Trophoblast cell (in vitro differentiated cells and primary cell): ENCODE measurements around the gene PBRM1.

Source experiments
- DNase-seq, 2 donors: peaks; one replicate each; pipeline ENCODE4 v3.0.0-alpha.2; 2016
- H2AFZ ChIP-seq: 2 replicates; pipeline ENCODE4 v1.6.1; 2013; ENCODE audit warnings: low read length, moderate library complexity, mild to moderate bottlenecking; ENCODE audit not compliant: insufficient read depth, poor library complexity
- H2AK5ac ChIP-seq: 2 replicates; pipeline ENCODE4 v1.6.1; 2013; ENCODE audit warnings: mild to moderate bottlenecking, low read length
- H2BK120ac ChIP-seq: 2 replicates; pipeline ENCODE4 v1.6.1; 2013; ENCODE audit warnings: low read length, mild to moderate bottlenecking, moderate library complexity; ENCODE audit not compliant: insufficient read depth, poor library complexity
- H2BK12ac ChIP-seq: 2 replicates; pipeline ENCODE4 v1.6.1; 2013; ENCODE audit warnings: mild to moderate bottlenecking, low read length, moderate library complexity
- H2BK5ac ChIP-seq: 2 replicates; pipeline ENCODE4 v1.6.1; 2013; ENCODE audit warnings: low read length, low read depth, moderate library complexity, mild to moderate bottlenecking; ENCODE audit not compliant: poor library complexity
- H3K14ac ChIP-seq: 2 replicates; pipeline ENCODE4 v1.6.1; 2013; ENCODE audit warnings: mild to moderate bottlenecking, low read length
- H3K18ac ChIP-seq: 2 replicates; pipeline ENCODE4 v1.6.1; 2013; ENCODE audit warnings: mild to moderate bottlenecking, low read length
- H3K23ac ChIP-seq: 2 replicates; pipeline ENCODE4 v1.6.1; 2013; ENCODE audit warnings: low read length
- H3K27ac ChIP-seq: 2 replicates; pipeline ENCODE4 v1.5.1; 2013; ENCODE audit warnings: low read depth, mild to moderate bottlenecking, inconsistent platforms, low read length, moderate library complexity
- H3K27me3 ChIP-seq: 2 replicates; pipeline ENCODE4 v1.6.1; 2013; ENCODE audit warnings: inconsistent platforms, mild to moderate bottlenecking, low read length, moderate library complexity; ENCODE audit not compliant: insufficient read depth
- H3K36me3 ChIP-seq, 2 experiments: 1 replicate in 1 of 2; 2 replicates in 1 of 2; pipeline ENCODE4 v1.6.1; 2013; ENCODE audit warnings: low read length in 2 of 2, mild to moderate bottlenecking in 2 of 2, moderate library complexity in 1 of 2; ENCODE audit not compliant: insufficient read depth in 2 of 2, control insufficient read depth in 1 of 2
- H3K4ac ChIP-seq: 2 replicates; pipeline ENCODE4 v1.6.1; 2013; ENCODE audit warnings: low read depth, mild to moderate bottlenecking, low read length, moderate library complexity
- H3K4me1 ChIP-seq, 2 experiments: 1 replicate in 1 of 2; 2 replicates in 1 of 2; pipeline ENCODE4 v1.6.1; 2013; ENCODE audit warnings: low read length in 2 of 2, mild to moderate bottlenecking in 2 of 2, moderate library complexity in 1 of 2; ENCODE audit not compliant: insufficient read depth in 2 of 2, control insufficient read depth in 1 of 2
- H3K4me2 ChIP-seq: 2 replicates; pipeline ENCODE4 v1.6.1; 2013; ENCODE audit warnings: inconsistent platforms, mild to moderate bottlenecking, low read length, moderate library complexity
- H3K4me3 ChIP-seq: 2 replicates; pipeline ENCODE4 v1.5.1; 2013; ENCODE audit warnings: mild to moderate bottlenecking, low read depth, low read length, inconsistent platforms
- H3K79me1 ChIP-seq: one replicate; pipeline ENCODE4 v1.6.1; 2013; ENCODE audit warnings: low read length
- H3K79me2 ChIP-seq: 2 replicates; pipeline ENCODE4 v1.6.1; 2013; ENCODE audit warnings: low read length, mild to moderate bottlenecking; ENCODE audit not compliant: control insufficient read depth, insufficient read depth, poor library complexity
- H3K9ac ChIP-seq: 2 replicates; pipeline ENCODE4 v1.6.1; 2013; ENCODE audit warnings: mild to moderate bottlenecking, low read length
- H3K9me3 ChIP-seq: 2 replicates; pipeline ENCODE4 v1.6.1; 2013; ENCODE audit warnings: low read depth, mild to moderate bottlenecking, control low read depth, inconsistent platforms, low read length; ENCODE audit not compliant: insufficient read depth
- H4K12ac ChIP-seq: 2 replicates; pipeline ENCODE4 v1.6.1; 2013; ENCODE audit warnings: low read depth, mild to moderate bottlenecking, low read length, moderate library complexity
- H4K8ac ChIP-seq: 2 replicates; pipeline ENCODE4 v1.6.1; 2013; ENCODE audit warnings: low read depth, mild to moderate bottlenecking, low read length, moderate library complexity
- H4K91ac ChIP-seq: one replicate; pipeline ENCODE4 v1.6.1; 2013; ENCODE audit warnings: low read depth, mild to moderate bottlenecking, low read length, moderate library complexity
- WGBS: extraction: QIAGEN DNeasy Blood & Tissue Kit; methylation state at CpG from one replicate; pipeline ENCODE4 v1.1.7; 2013; ENCODE audit warnings: missing lambda C conversion rate; ENCODE audit not compliant: insufficient read length, insufficient coverage; ENCODE audit errors: extremely low coverage; 5-methylcytosine and 5-hydroxymethylcytosine counted together

PBRM1 gene

DNA sequence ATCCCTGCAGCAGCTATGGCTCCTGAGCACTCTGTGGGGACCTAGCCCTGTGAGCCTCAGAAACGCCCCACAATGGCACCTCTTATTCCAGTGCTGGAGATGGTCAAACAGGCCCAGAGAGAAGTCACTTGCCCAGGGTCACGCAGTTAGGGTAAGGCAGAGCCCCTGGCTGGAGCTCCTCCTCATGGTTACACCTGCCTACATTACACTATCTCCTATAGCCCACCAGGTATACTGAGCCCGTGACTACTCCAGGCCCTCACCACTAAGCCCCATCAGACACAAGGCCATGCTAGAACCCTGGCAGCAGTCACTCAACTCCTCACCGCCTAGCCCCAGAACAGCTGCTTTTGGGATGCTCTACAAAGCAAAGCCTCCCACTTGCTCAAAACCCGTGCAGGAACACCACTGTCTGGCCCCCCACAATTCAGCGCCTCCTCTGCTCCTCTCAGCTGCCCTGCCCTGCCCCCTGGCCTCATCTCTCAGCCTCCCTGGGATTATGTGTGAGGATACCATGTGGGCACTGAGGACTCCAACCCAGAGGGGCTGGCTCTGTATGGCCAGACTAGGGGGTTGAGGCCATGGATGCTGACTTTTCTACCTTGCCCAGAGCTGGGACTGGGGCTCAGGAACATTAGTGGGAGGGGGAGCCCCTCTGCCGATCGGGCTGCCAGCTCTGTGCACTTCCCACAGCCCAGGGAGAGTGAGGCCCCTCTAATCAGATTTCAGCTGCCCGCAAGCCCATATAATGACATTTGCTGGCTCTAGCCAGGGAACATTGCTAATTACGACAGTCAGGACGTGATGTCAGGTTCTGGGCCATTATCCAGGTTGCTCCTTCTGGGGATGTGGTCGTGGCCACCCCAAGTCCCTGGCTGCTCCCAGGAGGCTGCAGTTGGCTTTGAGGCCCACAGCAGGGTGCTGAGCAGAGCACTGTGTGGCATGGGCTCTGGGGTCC lies 156.1 kb downstream of the PBRM1 start:
- WGBS, result no CpG with 5 or more reads among the region's 12 CpGs
- no peak for DNase-seq

DNA sequence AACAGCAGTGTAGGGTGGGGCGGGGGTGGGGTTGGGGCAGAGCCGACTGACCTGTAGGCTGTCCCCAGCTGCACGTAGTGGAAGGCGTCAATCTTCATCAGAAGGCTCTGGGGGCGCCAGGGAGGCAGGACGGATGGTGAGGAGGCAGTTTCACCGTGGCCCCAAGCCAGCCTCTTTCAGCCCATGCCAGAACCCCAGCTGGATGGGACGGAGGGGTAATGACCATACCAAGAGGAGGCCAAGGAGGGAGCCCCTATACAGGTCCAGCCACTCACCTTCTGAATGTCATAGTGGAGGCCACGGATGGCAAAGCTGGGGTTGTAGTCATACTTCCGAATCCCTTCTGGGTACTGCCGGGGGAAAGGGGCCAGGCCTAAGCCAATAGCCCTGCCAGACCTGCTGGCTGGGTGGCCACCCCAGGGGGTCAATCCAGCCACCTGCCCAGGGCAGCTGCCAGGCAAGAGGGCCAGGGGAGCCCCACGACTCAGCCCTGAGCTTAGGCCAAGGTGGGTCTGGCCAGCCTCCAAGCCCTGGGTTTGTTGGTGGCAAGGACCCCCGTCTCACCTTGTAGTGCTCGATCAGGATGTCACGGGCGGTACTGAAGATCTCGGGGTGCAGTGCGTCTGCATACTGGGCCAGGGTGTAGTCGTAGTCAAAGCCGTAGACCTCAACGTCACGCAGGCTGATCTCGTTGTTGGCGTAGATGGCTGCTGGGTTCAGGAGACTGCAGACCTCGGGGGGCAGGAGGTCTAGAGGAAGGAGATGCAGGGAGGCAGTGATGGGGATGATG lies 156.9 kb downstream of the PBRM1 start:
- no peak overlapping the region for H3K4me3 ChIP-seq
- H3K9ac ChIP-seq, result no peak overlapping the region
- peaks cover 33% of the 10 kb centered on the region for H3K79me1 ChIP-seq
- no peak overlapping the region for H4K8ac ChIP-seq
- DNase-seq, result no peak
- no peaks in the 10 kb centered on the region for H3K27me3 ChIP-seq
- no CpG with 5 or more reads among the region's 25 CpGs for WGBS
- no peak overlapping the region for H3K4me2 ChIP-seq
- H3K14ac ChIP-seq, result no peak overlapping the region
- peaks cover 64 to 67% of the 10 kb centered on the region in 2 experiments for H3K4me1 ChIP-seq
- no peak overlapping the region for H2AK5ac ChIP-seq
- H3K18ac ChIP-seq, result peak overlapping the region; percentile 5
- H2BK12ac ChIP-seq, result no peak overlapping the region
- peaks cover 48 to 50% of the 10 kb centered on the region in 2 experiments for H3K36me3 ChIP-seq
- H2AFZ ChIP-seq, result no peak overlapping the region
- no peak overlapping the region for H4K91ac ChIP-seq
- H3K4ac ChIP-seq, result no peak overlapping the region
- H4K12ac ChIP-seq, result no peak overlapping the region
- H3K9me3 ChIP-seq, result no peaks in the 10 kb centered on the region
- H3K23ac ChIP-seq, result no peak overlapping the region
- peaks cover 24% of the 10 kb centered on the region for H3K79me2 ChIP-seq
- no peak overlapping the region for H2BK120ac ChIP-seq
- no peak overlapping the region for H3K27ac ChIP-seq
- no peak overlapping the region for H2BK5ac ChIP-seq

More for the DNA sequence above, 156.1 kb downstream of the PBRM1 start:
- H3K14ac ChIP-seq, result no peak overlapping the region
- H4K8ac ChIP-seq, result no peak overlapping the region
- H4K12ac ChIP-seq, result no peak overlapping the region
- no peak overlapping the region for H3K4me3 ChIP-seq
- no peak overlapping the region for H4K91ac ChIP-seq
- H2BK120ac ChIP-seq, result no peak overlapping the region
- H3K79me2 ChIP-seq, result peaks cover 29% of the 10 kb centered on the region
- no peak overlapping the region for H2AFZ ChIP-seq
- H3K18ac ChIP-seq, result peak overlapping the region; percentile 7
- H3K79me1 ChIP-seq, result peaks cover 39% of the 10 kb centered on the region
- H3K27ac ChIP-seq, result no peak overlapping the region
- peaks cover 68 to 72% of the 10 kb centered on the region in 2 experiments for H3K4me1 ChIP-seq
- no peak overlapping the region for H2BK5ac ChIP-seq
- no peak overlapping the region for H3K9ac ChIP-seq
- no peak overlapping the region for H3K23ac ChIP-seq
- H3K36me3 ChIP-seq, result peaks cover 40 to 41% of the 10 kb centered on the region in 2 experiments
- no peak overlapping the region for H2BK12ac ChIP-seq
- no peaks in the 10 kb centered on the region for H3K9me3 ChIP-seq
- H3K27me3 ChIP-seq, result no peaks in the 10 kb centered on the region
- no peak overlapping the region for H2AK5ac ChIP-seq
- no peak overlapping the region for H3K4ac ChIP-seq
- no peak overlapping the region for H3K4me2 ChIP-seq

GRCh38 chr3:52527732-52528585 lies 157.8 kb downstream of the PBRM1 start:
- Histone ChIP-seq H4K91ac (peak overlapping the region; percentile 38), H3K4me2 (no peak overlapping the region), H3K79me1 (peaks cover 28% of the 10 kb centered on the region), H2BK5ac (peak overlapping the region; percentile 44), H3K27ac (peak overlapping the region; percentile 73), H3K4me1 (peaks cover 64 to 67% of the 10 kb centered on the region in 2 experiments), H3K9me3 (no peaks in the 10 kb centered on the region), H3K4me3 (no peak overlapping the region), H4K12ac (no peak overlapping the region), H3K79me2 (peaks cover 19% of the 10 kb centered on the region), H2BK120ac (peak overlapping the region; percentile 34), H3K4ac (no peak overlapping the region), H3K36me3 (peaks cover 56 to 58% of the 10 kb centered on the region in 2 experiments), H3K9ac (no peak overlapping the region), H4K8ac (no peak overlapping the region), H2AFZ (no peak overlapping the region), H3K27me3 (no peaks in the 10 kb centered on the region), H3K14ac (peak overlapping the region; percentile 42), H2BK12ac (peak overlapping the region; percentile 31), H3K23ac (no peak overlapping the region), H3K18ac (peak overlapping the region; percentile 34), H2AK5ac (peak overlapping the region; percentile 40)
- DNase-seq, result no peak
- no CpG with 5 or more reads among the region's 18 CpGs for WGBS
